ENCODE results near the gene CCDC158. TPM values are rescaled to one million over a fixed set of nuclear protein-coding genes. Genes with fewer than 3 reads are reported as not detected.
"Not testable (repeated sequence)": the region's sequence is repeated elsewhere in the genome, so short reads cannot be mapped to it uniquely, and the experiment has no call there.

The CCDC158 gene
- total and polyA plus RNA-seq, 2 donors (not counting 1 experiment from before 2014, with no cell fraction given) = not detected

- H3K79me2 ChIP-seq (ENCODE audit: control insufficient read depth, insufficient read depth, low read length) = no peaks in the 10 kb centered on the region
- no peaks in the 10 kb centered on the region for H3K4me1 ChIP-seq (ENCODE audit: control insufficient read depth in 2 of 2, insufficient read depth in 2 of 2, low read length in 2 of 2)
- no peak overlapping the region for H3K4me3 ChIP-seq (ENCODE audit: control extremely low read depth in 1 of 5, extremely low read depth in 1 of 5, insufficient read depth in 1 of 5, low read depth in 2 of 5, low read length in 4 of 5)
- Mint-ChIP-seq H3K9me3 (ENCODE audit: insufficient read depth) (no peaks in the 10 kb centered on the region), H3K27ac (no peak overlapping the region), H3K4me1 (no peaks in the 10 kb centered on the region), H3K4me3 (no peak overlapping the region), H3K27me3 (peaks cover 10% of the 10 kb centered on the region)
- H2AFZ ChIP-seq (ENCODE audit: insufficient read depth, low read depth, low read length, poor library complexity, severe bottlenecking) = no peak overlapping the region
- DNase-seq (no peak), ATAC-seq (ENCODE audit: low read depth) (no peak)
- TF ChIP-seq CTCF (IDR thresholded peaks at IDR 0.05) (no peak), EZH2 (IDR thresholded peaks at IDR 0.05; ENCODE audit: borderline replicate concordance, insufficient read depth, low read depth, low read length, poor library complexity, severe bottlenecking) (no peak)
- H3K27ac ChIP-seq (ENCODE audit: low read length in 2 of 2) = no peak overlapping the region
- POLR2A ChIA-PET = no interaction called here
- H3K4me2 ChIP-seq (replicated peaks; ENCODE audit: low read depth, low read length, poor library complexity, severe bottlenecking) = no peak overlapping the region
- 71% methylated on average over 1 of the region's 4 CpGs for WGBS (ENCODE audit: insufficient coverage)
- H3K27me3 ChIP-seq (replicated peaks in 1 of 4; ENCODE audit: control extremely low read depth in 1 of 4, control insufficient read depth in 3 of 4, insufficient read depth in 4 of 4, low read length in 3 of 4) = peaks cover 0 to 2% (median 0%) of the 10 kb centered on the region in 4 experiments
- H3K36me3 ChIP-seq (replicated peaks in 1 of 2; ENCODE audit: control extremely low read depth in 1 of 2, control insufficient read depth in 1 of 2, extremely low read depth in 1 of 2, insufficient read depth in 2 of 2, low read length in 1 of 2) = no peaks in the 10 kb centered on the region
- H4K20me1 ChIP-seq (ENCODE audit: control insufficient read depth, insufficient read depth, low read length, poor library complexity, severe bottlenecking) = no peaks in the 10 kb centered on the region
- intact Hi-C loops (cut with micrococcal nuclease) = no loop called here
- CTCF ChIA-PET = no interaction called here
- H3K9me3 ChIP-seq (ENCODE audit: control extremely low read depth in 1 of 3, control insufficient read depth in 2 of 3, insufficient read depth in 1 of 3, low read length in 2 of 3) = no peaks in the 10 kb centered on the region
- no peak overlapping the region for H3K9ac ChIP-seq (ENCODE audit: low read length)
Observed at GRCh38 chr4:76283900-76284299, 137.0 kb downstream of the CCDC158 start.

DNA sequence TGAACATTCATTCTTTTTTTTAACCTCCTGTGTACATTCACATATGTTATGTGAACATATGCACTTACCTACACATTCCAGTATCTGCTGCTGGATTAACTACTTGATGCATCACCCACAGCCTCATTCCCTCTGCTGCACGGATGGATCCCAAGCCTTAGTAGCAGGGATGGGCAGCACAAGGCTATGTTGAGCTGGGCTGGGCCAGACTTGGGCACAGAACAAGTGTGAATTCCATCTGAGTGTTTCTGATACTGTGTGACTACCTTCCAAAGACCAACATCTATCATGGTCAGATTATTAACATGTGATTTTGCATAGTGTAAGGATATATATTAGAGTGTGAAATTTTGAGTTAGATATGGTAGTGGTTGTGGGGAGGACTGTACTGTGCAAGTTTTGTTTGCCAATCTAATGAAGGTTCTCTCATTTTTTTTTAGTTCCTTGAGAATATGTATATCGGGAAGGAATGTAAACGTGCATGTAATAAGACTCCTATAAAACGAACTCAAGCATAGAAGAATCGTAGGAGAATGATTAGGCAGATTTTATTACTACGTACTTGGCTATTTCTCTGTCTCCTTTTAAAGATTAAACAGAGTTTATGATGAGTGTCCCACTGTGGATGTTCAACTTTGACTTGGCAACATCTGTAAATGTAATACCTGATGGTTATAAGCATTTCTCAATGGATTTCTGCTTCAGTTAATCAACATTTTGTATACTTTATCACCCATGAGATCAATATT is 137.8 kb downstream of the CCDC158 start:
- Histone ChIP-seq H3K79me2 (ENCODE audit: control insufficient read depth, insufficient read depth, low read length) (no peaks in the 10 kb centered on the region), H3K4me3 (ENCODE audit: control extremely low read depth in 1 of 5, extremely low read depth in 1 of 5, insufficient read depth in 1 of 5, low read depth in 2 of 5, low read length in 4 of 5) (no peak overlapping the region), H4K20me1 (ENCODE audit: control insufficient read depth, insufficient read depth, low read length, poor library complexity, severe bottlenecking) (no peaks in the 10 kb centered on the region), H3K9me3 (ENCODE audit: control extremely low read depth in 1 of 3, control insufficient read depth in 2 of 3, insufficient read depth in 1 of 3, low read length in 2 of 3) (no peaks in the 10 kb centered on the region), H3K4me2 (replicated peaks; ENCODE audit: low read depth, low read length, poor library complexity, severe bottlenecking) (no peak overlapping the region), H3K4me1 (ENCODE audit: control insufficient read depth in 2 of 2, insufficient read depth in 2 of 2, low read length in 2 of 2) (no peaks in the 10 kb centered on the region), H3K27ac (ENCODE audit: low read length in 2 of 2) (no peak overlapping the region), H3K36me3 (replicated peaks in 1 of 2; ENCODE audit: control extremely low read depth in 1 of 2, control insufficient read depth in 1 of 2, extremely low read depth in 1 of 2, insufficient read depth in 2 of 2, low read length in 1 of 2) (no peaks in the 10 kb centered on the region), H3K9ac (ENCODE audit: low read length) (no peak overlapping the region), H3K27me3 (replicated peaks in 1 of 4; ENCODE audit: control extremely low read depth in 1 of 4, control insufficient read depth in 3 of 4, insufficient read depth in 4 of 4, low read length in 3 of 4) (peaks cover 0 to 2% (median 1%) of the 10 kb centered on the region in 4 experiments), H2AFZ (ENCODE audit: insufficient read depth, low read depth, low read length, poor library complexity, severe bottlenecking) (no peak overlapping the region)
- Mint-ChIP-seq H3K4me1 (no peaks in the 10 kb centered on the region), H3K27me3 (peaks cover 5% of the 10 kb centered on the region), H3K27ac (no peak overlapping the region), H3K9me3 (ENCODE audit: insufficient read depth) (no peaks in the 10 kb centered on the region), H3K4me3 (no peak overlapping the region)
- DNase-seq = no peak
- ChIA-PET POLR2A (no interaction called here), CTCF (no interaction called here)
- no CpG with 5 or more reads among the region's 6 CpGs for WGBS (ENCODE audit: insufficient coverage)
- no peak for ATAC-seq (ENCODE audit: low read depth)
- TF ChIP-seq EZH2 (IDR thresholded peaks at IDR 0.05; ENCODE audit: borderline replicate concordance, insufficient read depth, low read depth, low read length, poor library complexity, severe bottlenecking) (no peak), CTCF (IDR thresholded peaks at IDR 0.05) (no peak)
- intact Hi-C loops (cut with micrococcal nuclease) = no loop called here

DNA sequence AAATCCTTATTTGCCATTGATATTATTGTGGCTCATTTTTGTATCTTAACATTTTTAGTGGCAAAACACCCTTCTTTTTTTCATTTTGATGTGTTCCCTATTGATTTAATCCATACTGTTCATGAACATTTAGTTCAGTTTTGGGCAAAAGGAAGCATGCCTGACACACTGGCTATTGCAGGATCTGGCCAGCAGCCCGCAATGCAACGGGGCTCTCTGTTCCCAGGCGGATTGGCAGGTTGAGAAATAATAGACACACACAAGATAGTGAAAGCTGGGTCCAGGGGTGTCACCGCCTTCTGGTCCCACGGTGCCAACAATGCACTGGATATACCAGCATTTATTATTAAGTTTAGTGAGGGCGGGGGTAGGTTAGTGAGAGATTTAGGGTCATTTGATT is 139.3 kb downstream of the CCDC158 start:
- ATAC-seq (ENCODE audit: low read depth); H3K4me1 ChIP-seq (ENCODE audit: control insufficient read depth in 2 of 2, insufficient read depth in 2 of 2, low read length in 2 of 2); H3K9me3 ChIP-seq (ENCODE audit: control extremely low read depth in 1 of 3, control insufficient read depth in 2 of 3, insufficient read depth in 1 of 3, low read length in 2 of 3); H3K4me1 Mint-ChIP-seq; CTCF ChIA-PET; H3K9me3 Mint-ChIP-seq (ENCODE audit: insufficient read depth); H3K79me2 ChIP-seq (ENCODE audit: control insufficient read depth, insufficient read depth, low read length); H2AFZ ChIP-seq (ENCODE audit: insufficient read depth, low read depth, low read length, poor library complexity, severe bottlenecking); H3K9ac ChIP-seq (ENCODE audit: low read length); POLR2A ChIA-PET; H3K36me3 ChIP-seq (replicated peaks in 1 of 2; ENCODE audit: control extremely low read depth in 1 of 2, control insufficient read depth in 1 of 2, extremely low read depth in 1 of 2, insufficient read depth in 2 of 2, low read length in 1 of 2); H3K4me3 ChIP-seq (ENCODE audit: control extremely low read depth in 1 of 5, extremely low read depth in 1 of 5, insufficient read depth in 1 of 5, low read depth in 2 of 5, low read length in 4 of 5); intact Hi-C loops (cut with micrococcal nuclease); H4K20me1 ChIP-seq (ENCODE audit: control insufficient read depth, insufficient read depth, low read length, poor library complexity, severe bottlenecking); DNase-seq; H3K4me3 Mint-ChIP-seq; H3K4me2 ChIP-seq (replicated peaks; ENCODE audit: low read depth, low read length, poor library complexity, severe bottlenecking); H3K27me3 ChIP-seq (replicated peaks in 1 of 4; ENCODE audit: control extremely low read depth in 1 of 4, control insufficient read depth in 3 of 4, insufficient read depth in 4 of 4, low read length in 3 of 4); H3K27ac ChIP-seq (ENCODE audit: low read length in 2 of 2); H3K27ac Mint-ChIP-seq; H3K27me3 Mint-ChIP-seq: not testable (repeated sequence)
- 77% methylated on average over 3 of the region's 6 CpGs for WGBS (ENCODE audit: insufficient coverage)

All from B cell (primary cell).